WTC11 (cell line): ENCODE measurements around the gene REEP1. TPM values are rescaled to one million over a fixed set of nuclear protein-coding genes. Genes with fewer than 3 reads are reported as not detected.

Source experiments
- ATAC-seq: fragments of 200-7000 bp; cut with Tn5 transposase; 2 replicates; pipeline ENCODE4 v1.10.0; 2021; ENCODE audit warnings: mild to moderate bottlenecking, moderate library complexity
- CTCF ChIA-PET: fragments of 300-600 bp; sonication (Branson Sonifier 250); formaldehyde crosslinking; loops from one replicate; lab custom pipeline; 2021; ENCODE audit warnings: antibody characterized with exemption; lab: Charles Lee
- POLR2A ChIA-PET: fragments of 350-600 bp; sonication (Branson Sonifier 250); formaldehyde crosslinking; loops from one replicate; lab custom pipeline; 2021; ENCODE audit warnings: antibody characterized with exemption; lab: Charles Lee
- DNase-seq: peaks from one replicate; pipeline ENCODE4 v3.0.0; 2021; ENCODE audit warnings: low spot score
- H3K27ac Mint-ChIP-seq: 2 replicates; pipeline ENCODE4 v1.8.0; 2021; ENCODE audit warnings: mixed read lengths
- H3K27me3 Mint-ChIP-seq: 2 replicates; pipeline ENCODE4 v1.8.0; 2021; ENCODE audit warnings: low read depth, mild to moderate bottlenecking, moderate library complexity, mixed read lengths
- H3K36me3 Mint-ChIP-seq: 2 replicates; pipeline ENCODE4 v1.8.0; 2021; ENCODE audit warnings: mixed read lengths
- H3K4me1 Mint-ChIP-seq: 2 replicates; pipeline ENCODE4 v1.8.0; 2022; ENCODE audit warnings: mixed read lengths
- H3K4me3 Mint-ChIP-seq: 2 replicates; pipeline ENCODE4 v1.8.0; 2021; ENCODE audit warnings: mild to moderate bottlenecking, moderate library complexity, mixed read lengths
- H3K9me3 Mint-ChIP-seq: 2 replicates; pipeline ENCODE4 v1.8.0; 2021; ENCODE audit warnings: mixed read lengths
- ARID4B ChIP-seq: sonication (generic); formaldehyde crosslinking; IDR thresholded peaks from 2 replicates; pipeline ENCODE4 v1.8.0; 2023; ENCODE audit warnings: missing genetic modification reagents, mild to moderate bottlenecking, borderline replicate concordance
- CTCF ChIP-seq: fragments of 200-600 bp; IDR thresholded peaks from 2 replicates; pipeline ENCODE4 v1.8.0; 2022; ENCODE audit warnings: antibody characterized with exemption
- FOXJ3 ChIP-seq: sonication (generic); formaldehyde crosslinking; IDR thresholded peaks from 2 replicates; pipeline ENCODE4 v1.9.0; 2021; ENCODE audit warnings: missing genetic modification reagents, mild to moderate bottlenecking, borderline replicate concordance
- MLX ChIP-seq: sonication (generic); formaldehyde crosslinking; IDR thresholded peaks from 2 replicates; pipeline ENCODE4 v1.8.1; 2023; ENCODE audit warnings: mild to moderate bottlenecking, missing genetic modification reagents, moderate library complexity
- MYBL2 ChIP-seq: sonication (generic); formaldehyde crosslinking; IDR thresholded peaks from 2 replicates; pipeline ENCODE4 v1.8.1; 2023; ENCODE audit warnings: mild to moderate bottlenecking, moderate library complexity, missing genetic modification reagents
- NFE2L1 ChIP-seq: sonication (generic); formaldehyde crosslinking; IDR thresholded peaks from 2 replicates; pipeline ENCODE4 v1.8.1; 2023; ENCODE audit warnings: missing genetic modification reagents
- ZBTB43 ChIP-seq: sonication (generic); formaldehyde crosslinking; IDR thresholded peaks from 2 replicates; pipeline ENCODE4 v1.8.1; 2023; ENCODE audit warnings: mild to moderate bottlenecking, missing genetic modification reagents
- ZNF219 ChIP-seq: sonication (generic); formaldehyde crosslinking; IDR thresholded peaks from 2 replicates; pipeline ENCODE4 v1.8.0; 2023; ENCODE audit warnings: missing genetic modification reagents, mild to moderate bottlenecking, borderline replicate concordance
- total RNA-seq: library from RNA; stranded (reverse); gene quantifications from 3 replicates; pipeline ENCODE4 v1.2.3, GENCODE V29; 2021
- TF ChIP-seq, protein P1 (sequence below): fragments of 250-450 bp; sonication (Bioruptor Pico); conservative IDR thresholded peaks from 2 replicates; pipeline ENCODE4 v1.9.0; 2021; ENCODE audit warnings: mild to moderate bottlenecking
- TF ChIP-seq, protein P2 (sequence below): sonication (generic); formaldehyde crosslinking; IDR thresholded peaks from 2 replicates; pipeline ENCODE4 v1.8.1; 2022; ENCODE audit warnings: mild to moderate bottlenecking, missing genetic modification reagents, moderate library complexity, borderline replicate concordance
- TF ChIP-seq, protein P3 (sequence below): sonication (generic); formaldehyde crosslinking; IDR thresholded peaks from 2 replicates; pipeline ENCODE4 v1.8.0; 2022; ENCODE audit warnings: mild to moderate bottlenecking, missing genetic modification reagents

The REEP1 gene
- total RNA-seq, 1 experiment from 2014 or later, result 1.9 TPM

DNA sequence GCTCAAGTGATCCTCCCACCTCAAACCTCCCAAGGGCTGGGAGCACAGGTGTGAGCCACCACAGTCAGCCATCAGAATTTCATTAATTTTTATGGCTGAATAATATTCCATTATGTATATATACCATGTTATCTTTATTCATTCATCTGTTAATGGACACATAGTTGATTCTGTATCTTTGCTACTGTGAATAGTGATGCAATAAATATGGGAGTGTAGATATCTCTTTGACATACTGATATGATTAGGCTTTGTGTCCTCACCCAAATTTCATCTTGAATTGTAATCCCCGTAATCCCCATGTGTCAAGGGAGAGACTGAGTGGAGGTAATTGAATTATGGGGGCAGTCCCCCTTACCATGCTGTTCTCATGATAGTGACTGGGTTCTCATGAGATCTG, 38.2 kb upstream of the REEP1 start:
- no peak for ATAC-seq
- no peaks in the 10 kb centered on the region for H3K36me3 Mint-ChIP-seq

GRCh38 chr2:86372641-86373502, 35.4 kb upstream of the REEP1 start:
- H3K4me3 Mint-ChIP-seq, result no peak overlapping the region
- ATAC-seq, result peak; percentile 77
- peak; percentile 54 for DNase-seq
- peaks cover 7% of the 10 kb centered on the region for H3K4me1 Mint-ChIP-seq
- ChIA-PET POLR2A (no interaction called here), CTCF (interaction anchor here (0.6 to 4.2 kb wide), 25 partner anchors 11 to 285 kb away, joined by 3 to 45 read pairs (median 5); partner anchors contain the start of genes KDM3A and REEP1)
- H3K9me3 Mint-ChIP-seq, result peaks cover 25% of the 10 kb centered on the region
- H3K27ac Mint-ChIP-seq, result no peak overlapping the region
- no peak for TF ChIP-seq ZNF219
- peak; percentile 34; the same call in 1 of the 2 replicates for TF ChIP-seq CTCF
- H3K36me3 Mint-ChIP-seq, result peaks cover 3% of the 10 kb centered on the region; the same call in 1 of the 2 replicates
- peaks cover 6% of the 10 kb centered on the region; the same call in 1 of the 2 replicates for H3K27me3 Mint-ChIP-seq

More for the DNA sequence above, 38.2 kb upstream of the REEP1 start:
- Mint-ChIP-seq H3K9me3 (peaks cover 13% of the 10 kb centered on the region), H3K4me1 (no peaks in the 10 kb centered on the region; the same call in 1 of the 2 replicates), H3K27me3 (peaks cover 3% of the 10 kb centered on the region; the same call in 1 of the 2 replicates), H3K27ac (no peak overlapping the region), H3K4me3 (no peak overlapping the region)
- DNase-seq, result no peak
- CTCF ChIA-PET, result no interaction called here
- TF ChIP-seq, protein P1, sequence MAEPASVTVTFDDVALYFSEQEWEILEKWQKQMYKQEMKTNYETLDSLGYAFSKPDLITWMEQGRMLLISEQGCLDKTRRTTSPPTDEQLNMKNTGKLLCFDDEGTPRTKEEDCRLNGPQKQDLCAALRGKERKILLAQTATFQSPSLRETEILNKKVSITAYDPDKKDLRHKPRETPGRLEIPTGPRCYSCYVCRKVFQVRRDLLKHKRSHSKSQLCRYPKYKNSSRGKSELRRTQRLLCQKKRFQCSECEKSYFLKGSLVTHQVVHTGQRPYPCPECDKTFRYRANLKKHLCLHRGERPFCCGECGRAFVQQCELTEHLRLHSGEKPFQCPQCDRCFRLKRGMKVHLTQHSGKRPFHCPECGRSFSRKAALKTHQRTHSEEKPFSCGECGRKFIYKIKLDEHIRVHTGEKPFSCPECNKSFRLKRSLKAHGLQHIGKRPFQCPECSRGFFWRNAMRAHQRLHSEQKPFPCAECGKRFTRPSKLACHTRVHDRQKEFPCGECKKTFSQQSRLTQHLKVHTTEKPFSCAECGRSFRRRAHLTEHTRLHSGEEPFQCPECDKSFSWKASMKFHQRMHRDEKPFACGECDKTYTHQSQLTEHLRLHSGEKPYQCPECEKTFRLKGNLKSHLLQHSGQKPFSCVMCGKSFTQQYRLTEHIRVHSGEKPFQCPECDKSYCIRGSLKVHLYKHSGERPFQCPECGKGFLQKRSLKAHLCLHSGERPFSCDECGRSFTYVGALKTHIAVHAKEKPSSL (CRISPR knock-in tag), result no peak
- TF ChIP-seq MLX (CRISPR knock-in tag) (no peak), NFE2L1 (CRISPR knock-in tag) (no peak), MYBL2 (no peak), FOXJ3 (CRISPR knock-in tag) (no peak)
- TF ChIP-seq, protein P2, sequence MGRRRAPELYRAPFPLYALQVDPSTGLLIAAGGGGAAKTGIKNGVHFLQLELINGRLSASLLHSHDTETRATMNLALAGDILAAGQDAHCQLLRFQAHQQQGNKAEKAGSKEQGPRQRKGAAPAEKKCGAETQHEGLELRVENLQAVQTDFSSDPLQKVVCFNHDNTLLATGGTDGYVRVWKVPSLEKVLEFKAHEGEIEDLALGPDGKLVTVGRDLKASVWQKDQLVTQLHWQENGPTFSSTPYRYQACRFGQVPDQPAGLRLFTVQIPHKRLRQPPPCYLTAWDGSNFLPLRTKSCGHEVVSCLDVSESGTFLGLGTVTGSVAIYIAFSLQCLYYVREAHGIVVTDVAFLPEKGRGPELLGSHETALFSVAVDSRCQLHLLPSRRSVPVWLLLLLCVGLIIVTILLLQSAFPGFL (CRISPR knock-in tag), result no peak
- TF ChIP-seq, protein P3, sequence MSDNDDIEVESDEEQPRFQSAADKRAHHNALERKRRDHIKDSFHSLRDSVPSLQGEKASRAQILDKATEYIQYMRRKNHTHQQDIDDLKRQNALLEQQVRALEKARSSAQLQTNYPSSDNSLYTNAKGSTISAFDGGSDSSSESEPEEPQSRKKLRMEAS, result no peak
- POLR2A ChIA-PET, result no interaction called here

- Mint-ChIP-seq H3K27me3 (peaks cover 6% of the 10 kb centered on the region; the same call in 1 of the 2 replicates), H3K9me3 (peaks cover 25% of the 10 kb centered on the region), H3K4me3 (no peak overlapping the region), H3K27ac (no peak overlapping the region), H3K4me1 (peaks cover 9% of the 10 kb centered on the region), H3K36me3 (peaks cover 3% of the 10 kb centered on the region; the same call in 1 of the 2 replicates)
- DNase-seq (no peak), ATAC-seq (no peak)
- ChIA-PET POLR2A (no interaction called here), CTCF (interaction anchor here (0.8 to 4.2 kb wide), 15 partner anchors 11 to 284 kb away, joined by 3 to 45 read pairs (median 5); partner anchors contain the start of genes KDM3A and REEP1)
- TF ChIP-seq ARID4B (CRISPR knock-in tag) (no peak), ZBTB43 (CRISPR knock-in tag) (no peak)
Measured at GRCh38 chr2:86372133-86372532, 34.7 kb upstream of the REEP1 start.
